Measurements from ENCODE around the gene CHAD.

DNA sequence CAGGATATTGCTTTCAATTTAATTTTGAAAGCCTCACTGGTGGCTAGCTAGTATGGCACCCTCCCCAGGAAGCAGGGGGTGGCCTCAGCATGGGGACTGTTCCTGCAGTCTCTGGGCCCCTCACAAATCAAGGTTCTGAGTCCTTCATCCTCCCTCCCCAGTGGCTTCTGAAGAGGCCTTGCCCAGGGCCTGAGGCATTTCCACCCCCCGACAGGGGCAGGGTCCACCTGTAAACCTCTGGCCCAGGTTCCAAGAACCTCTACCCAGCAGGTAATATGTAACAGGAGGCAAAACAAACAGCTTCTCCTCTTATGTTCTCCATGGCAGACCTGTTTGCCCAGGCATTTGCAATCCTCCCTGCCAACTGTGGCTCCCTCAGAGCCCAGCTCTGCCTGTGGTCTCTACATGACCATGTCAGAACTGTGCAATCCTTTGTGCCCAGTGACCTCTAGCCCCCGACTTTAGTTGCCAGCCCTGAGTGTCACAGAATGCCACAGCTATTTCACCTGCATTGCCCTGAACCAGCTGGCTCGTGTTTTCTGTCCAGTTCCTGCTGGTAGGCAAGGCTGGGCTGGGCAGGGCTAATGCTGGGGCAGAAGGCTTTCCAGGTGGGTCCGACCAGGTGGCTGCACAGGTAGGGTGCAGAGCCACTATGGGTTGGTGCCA, 28.4 kb downstream of the CHAD start:
- TF ChIP-seq, protein P1, sequence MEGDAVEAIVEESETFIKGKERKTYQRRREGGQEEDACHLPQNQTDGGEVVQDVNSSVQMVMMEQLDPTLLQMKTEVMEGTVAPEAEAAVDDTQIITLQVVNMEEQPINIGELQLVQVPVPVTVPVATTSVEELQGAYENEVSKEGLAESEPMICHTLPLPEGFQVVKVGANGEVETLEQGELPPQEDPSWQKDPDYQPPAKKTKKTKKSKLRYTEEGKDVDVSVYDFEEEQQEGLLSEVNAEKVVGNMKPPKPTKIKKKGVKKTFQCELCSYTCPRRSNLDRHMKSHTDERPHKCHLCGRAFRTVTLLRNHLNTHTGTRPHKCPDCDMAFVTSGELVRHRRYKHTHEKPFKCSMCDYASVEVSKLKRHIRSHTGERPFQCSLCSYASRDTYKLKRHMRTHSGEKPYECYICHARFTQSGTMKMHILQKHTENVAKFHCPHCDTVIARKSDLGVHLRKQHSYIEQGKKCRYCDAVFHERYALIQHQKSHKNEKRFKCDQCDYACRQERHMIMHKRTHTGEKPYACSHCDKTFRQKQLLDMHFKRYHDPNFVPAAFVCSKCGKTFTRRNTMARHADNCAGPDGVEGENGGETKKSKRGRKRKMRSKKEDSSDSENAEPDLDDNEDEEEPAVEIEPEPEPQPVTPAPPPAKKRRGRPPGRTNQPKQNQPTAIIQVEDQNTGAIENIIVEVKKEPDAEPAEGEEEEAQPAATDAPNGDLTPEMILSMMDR (IDR thresholded peaks at IDR 0.05): no peak
- TF ChIP-seq RAD21 (IDR thresholded peaks at IDR 0.05; ENCODE audit: low read length) (no peak), EZH2phosphoT487 (IDR thresholded peaks at IDR 0.05; ENCODE audit: borderline replicate concordance, low read depth) (no peak), GABPA (IDR thresholded peaks at IDR 0.05; ENCODE audit: low read depth) (no peak), GATA2 (CRISPR knock-in tag; IDR thresholded peaks at IDR 0.05) (no peak), JUND (IDR thresholded peaks at IDR 0.05) (no peak), EP300 (IDR thresholded peaks at IDR 0.05; ENCODE audit: borderline replicate concordance in 1 of 2, low read depth in 1 of 2, low read length in 1 of 2) (no peak), POLR2AphosphoS5 (IDR thresholded peaks at IDR 0.05; ENCODE audit: low read depth, low read length) (no peak), ELF1 (IDR thresholded peaks at IDR 0.05) (no peak)
- TF ChIP-seq, protein P2, sequence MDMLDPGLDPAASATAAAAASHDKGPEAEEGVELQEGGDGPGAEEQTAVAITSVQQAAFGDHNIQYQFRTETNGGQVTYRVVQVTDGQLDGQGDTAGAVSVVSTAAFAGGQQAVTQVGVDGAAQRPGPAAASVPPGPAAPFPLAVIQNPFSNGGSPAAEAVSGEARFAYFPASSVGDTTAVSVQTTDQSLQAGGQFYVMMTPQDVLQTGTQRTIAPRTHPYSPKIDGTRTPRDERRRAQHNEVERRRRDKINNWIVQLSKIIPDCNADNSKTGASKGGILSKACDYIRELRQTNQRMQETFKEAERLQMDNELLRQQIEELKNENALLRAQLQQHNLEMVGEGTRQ (IDR thresholded peaks at IDR 0.05; ENCODE audit: borderline replicate concordance, low read depth, low read length): no peak
- TF ChIP-seq, protein P3, sequence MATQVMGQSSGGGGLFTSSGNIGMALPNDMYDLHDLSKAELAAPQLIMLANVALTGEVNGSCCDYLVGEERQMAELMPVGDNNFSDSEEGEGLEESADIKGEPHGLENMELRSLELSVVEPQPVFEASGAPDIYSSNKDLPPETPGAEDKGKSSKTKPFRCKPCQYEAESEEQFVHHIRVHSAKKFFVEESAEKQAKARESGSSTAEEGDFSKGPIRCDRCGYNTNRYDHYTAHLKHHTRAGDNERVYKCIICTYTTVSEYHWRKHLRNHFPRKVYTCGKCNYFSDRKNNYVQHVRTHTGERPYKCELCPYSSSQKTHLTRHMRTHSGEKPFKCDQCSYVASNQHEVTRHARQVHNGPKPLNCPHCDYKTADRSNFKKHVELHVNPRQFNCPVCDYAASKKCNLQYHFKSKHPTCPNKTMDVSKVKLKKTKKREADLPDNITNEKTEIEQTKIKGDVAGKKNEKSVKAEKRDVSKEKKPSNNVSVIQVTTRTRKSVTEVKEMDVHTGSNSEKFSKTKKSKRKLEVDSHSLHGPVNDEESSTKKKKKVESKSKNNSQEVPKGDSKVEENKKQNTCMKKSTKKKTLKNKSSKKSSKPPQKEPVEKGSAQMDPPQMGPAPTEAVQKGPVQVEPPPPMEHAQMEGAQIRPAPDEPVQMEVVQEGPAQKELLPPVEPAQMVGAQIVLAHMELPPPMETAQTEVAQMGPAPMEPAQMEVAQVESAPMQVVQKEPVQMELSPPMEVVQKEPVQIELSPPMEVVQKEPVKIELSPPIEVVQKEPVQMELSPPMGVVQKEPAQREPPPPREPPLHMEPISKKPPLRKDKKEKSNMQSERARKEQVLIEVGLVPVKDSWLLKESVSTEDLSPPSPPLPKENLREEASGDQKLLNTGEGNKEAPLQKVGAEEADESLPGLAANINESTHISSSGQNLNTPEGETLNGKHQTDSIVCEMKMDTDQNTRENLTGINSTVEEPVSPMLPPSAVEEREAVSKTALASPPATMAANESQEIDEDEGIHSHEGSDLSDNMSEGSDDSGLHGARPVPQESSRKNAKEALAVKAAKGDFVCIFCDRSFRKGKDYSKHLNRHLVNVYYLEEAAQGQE (IDR thresholded peaks at IDR 0.05; ENCODE audit: low read depth, low read length): no peak
